Measurements from ENCODE around the gene KIAA2012.
A peak's percentile ranks its signal among the peaks of the same experiment; 100 is the strongest.

Gene KIAA2012

DNA sequence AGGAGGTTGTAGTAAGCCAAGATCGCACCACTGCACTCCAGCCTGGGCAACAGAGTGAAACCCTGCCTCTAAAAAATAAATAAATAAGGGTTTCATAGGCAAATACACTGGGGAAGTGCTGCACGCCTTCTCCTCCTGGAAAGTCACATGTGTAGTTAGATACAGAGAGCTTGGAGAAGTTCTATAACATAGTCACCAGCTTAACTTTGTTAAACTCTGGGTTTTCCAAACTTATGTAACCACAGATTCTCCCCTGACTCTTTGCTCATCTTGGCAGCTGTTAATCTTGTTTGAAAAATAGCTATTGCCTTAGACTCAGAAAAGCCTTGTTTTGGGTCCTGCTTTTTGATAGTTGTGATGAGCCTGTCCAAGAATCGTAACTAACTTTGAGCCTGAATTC is 25.2 kb downstream of the KIAA2012 start:
- TF ChIP-seq, protein P1, sequence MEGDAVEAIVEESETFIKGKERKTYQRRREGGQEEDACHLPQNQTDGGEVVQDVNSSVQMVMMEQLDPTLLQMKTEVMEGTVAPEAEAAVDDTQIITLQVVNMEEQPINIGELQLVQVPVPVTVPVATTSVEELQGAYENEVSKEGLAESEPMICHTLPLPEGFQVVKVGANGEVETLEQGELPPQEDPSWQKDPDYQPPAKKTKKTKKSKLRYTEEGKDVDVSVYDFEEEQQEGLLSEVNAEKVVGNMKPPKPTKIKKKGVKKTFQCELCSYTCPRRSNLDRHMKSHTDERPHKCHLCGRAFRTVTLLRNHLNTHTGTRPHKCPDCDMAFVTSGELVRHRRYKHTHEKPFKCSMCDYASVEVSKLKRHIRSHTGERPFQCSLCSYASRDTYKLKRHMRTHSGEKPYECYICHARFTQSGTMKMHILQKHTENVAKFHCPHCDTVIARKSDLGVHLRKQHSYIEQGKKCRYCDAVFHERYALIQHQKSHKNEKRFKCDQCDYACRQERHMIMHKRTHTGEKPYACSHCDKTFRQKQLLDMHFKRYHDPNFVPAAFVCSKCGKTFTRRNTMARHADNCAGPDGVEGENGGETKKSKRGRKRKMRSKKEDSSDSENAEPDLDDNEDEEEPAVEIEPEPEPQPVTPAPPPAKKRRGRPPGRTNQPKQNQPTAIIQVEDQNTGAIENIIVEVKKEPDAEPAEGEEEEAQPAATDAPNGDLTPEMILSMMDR (conservative IDR thresholded peaks at IDR 0.05; ENCODE audit: low read length): no peak
- H3K4me3 ChIP-seq (ENCODE audit: low read length): no peak overlapping the region
- DNase-seq (ENCODE audit: low read depth): no peak

DNA sequence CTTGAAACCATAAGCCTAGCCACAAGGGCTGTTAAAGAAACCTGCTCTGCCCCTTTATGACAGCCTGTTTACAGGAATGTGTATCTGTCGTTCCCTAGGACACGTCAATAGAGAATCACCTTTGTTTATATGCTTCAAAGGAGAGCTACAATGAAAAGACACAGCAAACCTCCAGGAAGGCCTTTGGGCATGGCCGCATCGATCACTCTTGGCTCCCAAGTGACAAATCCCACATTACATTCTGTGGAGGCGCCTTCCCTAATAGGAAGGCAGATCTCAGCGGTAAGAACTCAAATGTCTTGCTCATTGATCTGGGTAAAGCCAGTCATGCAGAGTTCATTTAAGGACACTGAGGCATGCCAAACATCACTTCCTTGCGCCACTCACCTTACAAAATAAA is 26.5 kb downstream of the KIAA2012 start:
- no peak overlapping the region for H3K4me3 ChIP-seq (ENCODE audit: low read length)
- TF ChIP-seq, protein P1 (conservative IDR thresholded peaks at IDR 0.05; ENCODE audit: low read length): no peak
- DNase-seq (ENCODE audit: low read depth): no peak

DNA sequence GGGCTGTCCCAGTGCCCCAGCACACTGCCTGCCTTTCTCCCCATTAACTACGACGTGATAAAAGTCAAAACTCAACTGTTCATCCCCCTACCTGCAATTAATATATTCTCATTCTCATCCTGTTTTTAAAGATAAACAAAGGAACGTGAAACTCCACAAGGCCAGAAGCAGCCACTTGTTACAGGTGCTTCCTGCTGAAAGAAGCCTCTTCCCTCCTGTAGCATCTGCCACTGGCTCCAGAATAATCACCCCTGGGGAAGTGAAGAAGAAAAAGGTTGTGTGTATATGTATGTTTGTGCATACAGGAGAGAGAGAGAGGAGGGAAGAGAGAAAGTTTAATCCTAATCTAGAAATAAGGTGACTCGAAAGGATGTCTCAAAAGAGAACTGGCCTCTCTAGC is 27.1 kb downstream of the KIAA2012 start:
- TF ChIP-seq, protein P1 (conservative IDR thresholded peaks at IDR 0.05; ENCODE audit: low read length): no peak
- H3K4me3 ChIP-seq (ENCODE audit: low read length): no peak overlapping the region
- no peak for DNase-seq (ENCODE audit: low read depth)

DNA sequence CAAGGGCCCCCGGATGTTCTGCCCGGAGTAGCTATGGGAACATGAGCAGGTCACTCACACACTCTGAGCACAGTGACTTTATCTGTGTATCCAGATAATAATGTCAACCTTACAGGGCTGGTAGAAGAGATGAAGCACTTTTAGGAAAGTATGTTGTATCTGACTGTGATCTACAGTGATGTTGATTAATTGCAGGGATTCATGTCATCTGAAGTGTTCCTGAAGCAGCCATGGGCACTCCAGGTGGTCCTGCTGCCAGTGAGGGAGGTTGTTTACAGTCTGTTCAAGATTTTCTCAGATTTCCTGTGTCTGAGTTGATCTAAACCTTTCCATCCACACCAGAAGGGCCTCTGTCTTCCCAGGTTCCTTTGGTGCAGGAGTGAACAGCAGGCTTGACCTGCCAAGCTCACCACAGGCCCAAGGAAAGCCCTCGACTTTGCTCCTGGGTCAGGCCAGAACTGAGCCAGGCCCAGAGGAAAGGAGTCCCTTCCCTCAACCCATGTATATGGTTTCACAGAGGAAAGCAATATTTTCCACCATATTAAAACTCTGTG is 28.0 kb downstream of the KIAA2012 start:
- TF ChIP-seq, protein P1 (conservative IDR thresholded peaks at IDR 0.05; ENCODE audit: low read length): no peak
- no peak for DNase-seq (ENCODE audit: low read depth)
- H3K4me3 ChIP-seq (ENCODE audit: low read length): no peak overlapping the region

DNA sequence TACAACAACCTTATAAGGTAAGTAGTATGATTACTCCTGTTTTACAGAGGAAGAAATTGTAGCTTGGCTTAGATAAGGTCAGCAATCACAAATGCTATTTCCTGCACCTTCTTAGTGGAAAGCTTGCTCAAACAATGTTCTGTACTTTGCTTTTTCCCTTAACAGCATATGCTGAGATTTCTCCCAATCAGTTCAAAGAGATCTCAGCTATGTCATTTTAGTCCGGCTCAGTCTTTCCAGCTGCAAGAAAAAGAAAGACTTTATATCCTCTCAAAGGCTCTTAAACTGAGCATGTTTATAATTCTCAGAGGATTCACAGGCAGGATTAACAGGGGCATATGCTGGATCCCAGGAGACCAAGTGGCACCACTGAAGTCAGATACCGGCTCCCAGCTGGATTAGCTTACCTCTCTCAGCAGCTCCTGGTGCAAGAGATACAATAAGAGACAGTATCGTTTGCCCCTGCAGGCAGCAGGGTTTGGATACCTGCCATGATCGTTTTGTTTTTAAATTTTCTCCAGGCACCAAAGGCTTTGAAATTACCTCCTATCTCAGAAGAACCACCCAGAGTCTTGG is 29.5 kb downstream of the KIAA2012 start:
- TF ChIP-seq, protein P1 (conservative IDR thresholded peaks at IDR 0.05; ENCODE audit: low read length): no peak
- DNase-seq (ENCODE audit: low read depth): no peak

DNA sequence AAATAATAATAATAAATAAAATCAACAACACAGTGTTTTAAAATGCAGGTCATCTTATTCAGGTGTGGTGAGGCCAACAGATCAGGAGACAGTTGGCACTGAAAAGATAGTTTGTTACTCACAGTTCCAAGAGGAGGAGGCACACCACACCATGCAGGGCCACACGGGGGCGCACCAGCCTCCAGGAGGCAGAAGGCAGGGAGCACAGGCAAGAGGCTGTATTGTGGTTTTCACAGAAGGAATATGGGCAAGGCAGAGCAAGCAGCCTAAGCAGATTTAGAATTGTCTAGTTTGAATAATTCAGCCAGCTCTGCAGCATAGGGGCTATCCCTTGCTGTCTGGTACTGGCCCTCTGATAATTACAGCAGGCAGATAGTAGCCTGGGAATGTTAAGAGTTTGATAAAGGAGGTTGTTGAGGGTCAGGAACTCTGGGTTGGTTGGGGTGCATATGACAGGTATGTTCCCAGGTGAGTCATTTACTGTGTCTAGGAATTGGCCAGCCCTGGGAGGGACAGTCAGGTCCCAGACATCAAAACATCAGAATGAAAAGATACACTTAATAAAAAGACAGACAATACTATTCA is 31.3 kb downstream of the KIAA2012 start:
- peak; percentile 67 for DNase-seq (ENCODE audit: low read depth)

More for the DNA sequence above, 29.5 kb downstream of the KIAA2012 start:
- H3K4me3 ChIP-seq (ENCODE audit: low read length): no peak overlapping the region

More for the DNA sequence above, 31.3 kb downstream of the KIAA2012 start:
- TF ChIP-seq, protein P1 (conservative IDR thresholded peaks at IDR 0.05; ENCODE audit: low read length): peak; percentile 70
- no peak overlapping the region for H3K4me3 ChIP-seq (ENCODE audit: low read length)
